Parathyroid adenoma (tissue), 2 donors: ENCODE data around the gene PRMT2.

Source experiments
- H2AFZ ChIP-seq: fragments of 300-600 bp; sonication (generic); one replicate; pipeline ENCODE4 v1.7.0; 2017; ENCODE audit warnings: antibody characterized with exemption, mild to moderate bottlenecking
- H3K27ac ChIP-seq: fragments of 300-600 bp; sonication (generic); one replicate; pipeline ENCODE4 v1.7.0; 2017
- H3K27me3 ChIP-seq: fragments of 300-600 bp; sonication (generic); one replicate; pipeline ENCODE4 v1.7.0; 2017; ENCODE audit warnings: low read length; ENCODE audit not compliant: control insufficient read depth, insufficient read depth
- H3K36me3 ChIP-seq: fragments of 300-600 bp; sonication (generic); one replicate; pipeline ENCODE4 v1.7.0; 2017; ENCODE audit warnings: low read length; ENCODE audit not compliant: control insufficient read depth, insufficient read depth
- H3K4me1 ChIP-seq: fragments of 300-600 bp; sonication (generic); one replicate; pipeline ENCODE4 v1.7.0; 2017; ENCODE audit warnings: control low read depth
- H3K4me2 ChIP-seq: fragments of 300-600 bp; sonication (generic); one replicate; pipeline ENCODE4 v1.7.0; 2017; ENCODE audit warnings: low read length
- H3K4me3 ChIP-seq: fragments of 300-600 bp; sonication (generic); one replicate; pipeline ENCODE4 v1.7.0; 2017; ENCODE audit warnings: low read depth, low read length
- H3K79me2 ChIP-seq: fragments of 300-600 bp; sonication (generic); one replicate; pipeline ENCODE4 v1.7.0; 2017; ENCODE audit warnings: control low read depth
- H3K9ac ChIP-seq: fragments of 300-600 bp; sonication (generic); one replicate; pipeline ENCODE4 v1.7.0; 2017; ENCODE audit warnings: mild to moderate bottlenecking
- H3K9me3 ChIP-seq: fragments of 300-600 bp; sonication (generic); one replicate; pipeline ENCODE4 v1.7.0; 2017; ENCODE audit warnings: low read length; ENCODE audit not compliant: control insufficient read depth
- TF ChIP-seq, protein P1 (sequence below): fragments of 300-600 bp; sonication (generic); IDR thresholded peaks from one replicate; pipeline ENCODE4 v1.7.0; 2017; ENCODE audit warnings: antibody characterized with exemption, mild to moderate bottlenecking
- donor health status: primary hyperparathyroidism.

Gene PRMT2

DNA sequence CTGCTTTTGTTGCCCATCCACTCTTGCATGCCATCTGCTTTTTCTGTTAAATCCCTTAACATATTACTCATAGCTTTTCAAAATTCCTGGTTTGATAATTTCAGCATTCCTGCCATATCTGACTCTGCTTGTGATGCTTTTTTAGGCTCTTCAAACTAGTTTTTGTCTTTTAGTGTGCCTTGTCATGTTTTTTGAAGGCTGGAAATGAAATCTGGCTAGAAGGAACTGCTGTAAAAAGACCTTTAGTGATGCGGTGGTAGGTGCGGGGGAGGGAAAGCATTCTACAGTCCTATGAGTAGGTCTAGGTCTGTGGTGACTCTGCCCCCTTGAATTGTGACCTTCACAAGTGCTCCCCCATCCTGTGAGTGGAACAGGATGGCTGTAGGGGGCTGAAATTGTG is 15.6 kb upstream of the PRMT2 start:
- no peaks in the 10 kb centered on the region for H3K36me3 ChIP-seq
- TF ChIP-seq, protein P1, sequence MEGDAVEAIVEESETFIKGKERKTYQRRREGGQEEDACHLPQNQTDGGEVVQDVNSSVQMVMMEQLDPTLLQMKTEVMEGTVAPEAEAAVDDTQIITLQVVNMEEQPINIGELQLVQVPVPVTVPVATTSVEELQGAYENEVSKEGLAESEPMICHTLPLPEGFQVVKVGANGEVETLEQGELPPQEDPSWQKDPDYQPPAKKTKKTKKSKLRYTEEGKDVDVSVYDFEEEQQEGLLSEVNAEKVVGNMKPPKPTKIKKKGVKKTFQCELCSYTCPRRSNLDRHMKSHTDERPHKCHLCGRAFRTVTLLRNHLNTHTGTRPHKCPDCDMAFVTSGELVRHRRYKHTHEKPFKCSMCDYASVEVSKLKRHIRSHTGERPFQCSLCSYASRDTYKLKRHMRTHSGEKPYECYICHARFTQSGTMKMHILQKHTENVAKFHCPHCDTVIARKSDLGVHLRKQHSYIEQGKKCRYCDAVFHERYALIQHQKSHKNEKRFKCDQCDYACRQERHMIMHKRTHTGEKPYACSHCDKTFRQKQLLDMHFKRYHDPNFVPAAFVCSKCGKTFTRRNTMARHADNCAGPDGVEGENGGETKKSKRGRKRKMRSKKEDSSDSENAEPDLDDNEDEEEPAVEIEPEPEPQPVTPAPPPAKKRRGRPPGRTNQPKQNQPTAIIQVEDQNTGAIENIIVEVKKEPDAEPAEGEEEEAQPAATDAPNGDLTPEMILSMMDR = no peak
- H3K79me2 ChIP-seq = no peaks in the 10 kb centered on the region
- no peak overlapping the region for H3K4me3 ChIP-seq
- H3K27me3 ChIP-seq = no peaks in the 10 kb centered on the region
- H3K27ac ChIP-seq = no peak overlapping the region
- H3K4me1 ChIP-seq = no peaks in the 10 kb centered on the region
- H3K9me3 ChIP-seq = no peaks in the 10 kb centered on the region
- no peak overlapping the region for H3K9ac ChIP-seq
- no peak overlapping the region for H3K4me2 ChIP-seq
- H2AFZ ChIP-seq = no peak overlapping the region

DNA sequence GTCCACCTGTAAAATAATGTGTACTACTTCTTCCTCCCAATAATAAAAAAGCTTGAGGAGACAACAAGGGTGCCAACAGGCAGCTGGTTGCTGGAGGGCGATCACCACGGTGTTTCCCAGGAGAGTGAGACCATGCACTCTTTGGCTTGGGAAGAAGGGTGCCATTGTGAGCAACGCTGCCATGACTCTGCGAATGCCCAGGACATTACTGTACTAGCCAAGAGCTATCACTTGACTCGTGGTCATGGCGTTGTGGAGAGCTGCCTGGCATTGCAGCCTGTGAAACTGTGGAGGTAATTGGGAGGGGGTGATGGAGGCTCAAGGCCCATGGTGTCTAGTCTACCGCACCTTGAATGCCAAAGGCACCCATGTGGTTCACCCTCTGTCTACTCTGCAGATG is 14.6 kb upstream of the PRMT2 start:
- Histone ChIP-seq H3K4me3 (no peak overlapping the region), H3K4me2 (no peak overlapping the region), H3K9me3 (no peaks in the 10 kb centered on the region), H3K79me2 (no peaks in the 10 kb centered on the region), H3K9ac (no peak overlapping the region), H3K27ac (no peak overlapping the region), H3K4me1 (no peaks in the 10 kb centered on the region), H3K36me3 (no peaks in the 10 kb centered on the region), H3K27me3 (no peaks in the 10 kb centered on the region), H2AFZ (no peak overlapping the region)
- TF ChIP-seq, protein P1 = no peak

DNA sequence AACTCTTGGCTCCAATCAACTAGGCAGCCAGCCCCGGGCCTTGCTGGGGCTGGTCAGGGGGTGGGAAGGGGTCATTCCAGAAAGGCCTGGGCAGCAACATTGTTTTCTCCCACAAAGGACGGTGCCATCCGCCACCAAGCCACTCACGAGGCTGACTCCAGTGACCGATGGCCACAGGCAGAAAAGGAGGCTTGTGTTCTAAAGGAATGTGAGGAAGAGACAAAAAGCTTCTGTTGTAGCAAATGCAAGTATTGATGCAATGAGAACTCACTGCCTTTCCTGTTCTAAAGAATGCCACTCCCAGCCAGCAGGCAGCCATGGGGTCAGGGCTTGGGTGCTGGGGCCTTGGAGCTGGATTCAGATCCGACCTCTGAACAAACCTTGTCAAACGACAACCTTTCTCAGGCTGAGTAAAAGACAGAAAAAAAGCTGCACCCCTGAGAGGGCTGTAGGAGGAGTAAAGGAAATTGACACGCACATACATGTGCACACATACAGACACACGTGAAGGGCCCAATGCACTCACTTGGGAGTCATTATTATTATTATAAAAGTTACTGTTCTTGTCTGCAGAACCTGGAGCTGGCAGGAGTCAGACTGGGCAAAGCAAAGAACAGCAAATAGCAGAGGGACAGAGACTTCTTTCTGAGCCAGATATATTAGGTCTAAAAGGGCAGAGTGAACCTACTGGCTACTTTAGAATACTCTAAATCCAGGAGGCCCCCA is 13.9 kb upstream of the PRMT2 start:
- Histone ChIP-seq H3K4me3 (no peak overlapping the region), H3K4me2 (no peak overlapping the region), H3K79me2 (no peaks in the 10 kb centered on the region), H3K9me3 (no peaks in the 10 kb centered on the region), H3K4me1 (no peaks in the 10 kb centered on the region), H3K36me3 (no peaks in the 10 kb centered on the region), H3K9ac (no peak overlapping the region), H3K27ac (no peak overlapping the region), H3K27me3 (no peaks in the 10 kb centered on the region), H2AFZ (no peak overlapping the region)
- TF ChIP-seq, protein P1 = no peak

DNA sequence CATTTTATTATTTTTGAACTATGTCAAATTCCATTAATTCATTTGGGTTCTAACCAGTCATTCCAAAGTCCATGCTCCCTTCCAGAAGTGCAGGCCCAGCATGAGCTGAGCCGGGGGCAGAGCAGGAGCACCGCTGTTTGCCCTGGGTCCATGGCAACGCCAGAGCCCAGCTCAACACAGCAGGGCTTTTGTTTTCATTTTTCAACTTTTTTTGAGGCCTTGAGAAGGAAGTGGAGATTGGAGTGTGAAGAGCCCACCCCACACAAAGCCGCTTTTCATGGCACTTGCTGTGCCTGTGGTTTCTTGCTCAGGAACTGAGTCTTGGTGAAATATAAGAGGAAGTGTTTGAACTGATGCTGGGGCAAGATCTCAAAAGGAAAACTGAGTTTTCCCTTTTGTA is 13.2 kb upstream of the PRMT2 start:
- no peaks in the 10 kb centered on the region for H3K27me3 ChIP-seq
- TF ChIP-seq, protein P1 = no peak
- H3K4me3 ChIP-seq = no peak overlapping the region

DNA sequence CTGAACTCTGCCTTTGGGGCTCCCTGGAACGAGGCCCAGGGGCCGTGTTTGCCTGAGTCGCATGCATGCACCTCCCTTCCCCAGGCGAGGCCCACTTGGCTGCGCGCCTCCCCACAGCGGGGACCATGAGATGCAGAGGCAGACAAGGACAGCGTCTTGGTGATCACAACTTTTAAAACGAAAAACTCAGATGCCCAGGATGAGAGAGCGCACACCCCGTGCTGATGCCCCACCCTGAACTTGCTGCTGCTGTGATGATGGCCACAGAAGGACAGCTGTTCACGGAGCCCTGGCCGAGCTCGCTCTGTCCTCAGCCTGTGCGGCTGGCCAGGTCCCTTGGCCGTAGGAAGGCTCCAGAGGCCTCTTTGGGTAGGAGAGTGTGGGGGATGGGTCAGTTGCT is 11.4 kb upstream of the PRMT2 start:
- H3K4me3 ChIP-seq = no peak overlapping the region
- H3K27me3 ChIP-seq = no peaks in the 10 kb centered on the region
- H2AFZ ChIP-seq = no peak overlapping the region
- H3K9me3 ChIP-seq = no peaks in the 10 kb centered on the region
- H3K4me1 ChIP-seq = no peaks in the 10 kb centered on the region
- H3K36me3 ChIP-seq = no peaks in the 10 kb centered on the region
- H3K4me2 ChIP-seq = no peak overlapping the region
- H3K79me2 ChIP-seq = no peaks in the 10 kb centered on the region
- H3K27ac ChIP-seq = no peak overlapping the region
- no peak overlapping the region for H3K9ac ChIP-seq
- TF ChIP-seq, protein P1 = no peak

More for the DNA sequence above, 13.2 kb upstream of the PRMT2 start:
- H3K4me1 ChIP-seq = no peaks in the 10 kb centered on the region
- no peaks in the 10 kb centered on the region for H3K79me2 ChIP-seq
- H3K9ac ChIP-seq = no peak overlapping the region
- H2AFZ ChIP-seq = no peak overlapping the region
- no peak overlapping the region for H3K27ac ChIP-seq
- H3K9me3 ChIP-seq = no peaks in the 10 kb centered on the region
- H3K4me2 ChIP-seq = no peak overlapping the region
- no peaks in the 10 kb centered on the region for H3K36me3 ChIP-seq
